ENCODE measurements around the gene ITPKC.

- TF ChIP-seq POLR2A (IDR thresholded peaks at IDR 0.05; ENCODE audit: extremely low read depth, insufficient read length) (no peak), CTCF (IDR thresholded peaks at IDR 0.05; ENCODE audit: low read depth, low read length) (no peak)
Measured at GRCh38 chr19:40671404-40671803, 45.5 kb upstream of the ITPKC start.
